ENCODE results near the gene NAT8L. TPM values are rescaled to one million over a fixed set of nuclear protein-coding genes. Genes with fewer than 3 reads are reported as not detected.

Gene NAT8L
- total and polyA plus RNA-seq, 2 donors (not counting 1 experiment from before 2014, with no cell fraction given) = 0.03 to 0.25 TPM

GRCh38 chr4:2049811-2050210 is 9.3 kb upstream of the NAT8L start:
- H3K79me2 ChIP-seq (ENCODE audit: control insufficient read depth, insufficient read depth, low read length) = no peaks in the 10 kb centered on the region
- peaks cover 0 to 4% (median 0%) of the 10 kb centered on the region in 3 donors for H3K9me3 ChIP-seq (ENCODE audit: control extremely low read depth in 1 of 3, control insufficient read depth in 2 of 3, insufficient read depth in 1 of 3, low read length in 2 of 3)
- CTCF ChIA-PET = interaction anchor here (0.6 kb wide), 1 partner anchor 36 kb away, joined by 3 read pairs; no protein-coding TSS in a partner anchor
- no peaks in the 10 kb centered on the region for H3K36me3 ChIP-seq (replicated peaks in 1 of 2; ENCODE audit: control extremely low read depth in 1 of 2, control insufficient read depth in 1 of 2, extremely low read depth in 1 of 2, insufficient read depth in 2 of 2, low read length in 1 of 2)
- no peak for DNase-seq
- no peaks in the 10 kb centered on the region for H3K4me1 ChIP-seq (ENCODE audit: control insufficient read depth in 2 of 2, insufficient read depth in 2 of 2, low read length in 2 of 2)
- H2AFZ ChIP-seq (ENCODE audit: insufficient read depth, low read depth, low read length, poor library complexity, severe bottlenecking) = no peak overlapping the region
- 95% methylated on average over 7 of the region's 7 CpGs for WGBS (ENCODE audit: insufficient coverage)
- Mint-ChIP-seq H3K27ac (no peak overlapping the region), H3K9me3 (ENCODE audit: insufficient read depth) (no peaks in the 10 kb centered on the region), H3K4me3 (no peak overlapping the region), H3K4me1 (no peaks in the 10 kb centered on the region), H3K27me3 (peaks cover 36% of the 10 kb centered on the region)
- H4K20me1 ChIP-seq (ENCODE audit: control insufficient read depth, insufficient read depth, low read length, poor library complexity, severe bottlenecking) = no peaks in the 10 kb centered on the region
- peaks cover 0 to 31% (median 0%) of the 10 kb centered on the region in 4 experiments for H3K27me3 ChIP-seq (replicated peaks in 1 of 4; ENCODE audit: control extremely low read depth in 1 of 4, control insufficient read depth in 3 of 4, insufficient read depth in 4 of 4, low read length in 3 of 4)
- H3K4me3 ChIP-seq (ENCODE audit: control extremely low read depth in 1 of 5, extremely low read depth in 1 of 5, insufficient read depth in 1 of 5, low read depth in 2 of 5, low read length in 4 of 5) = no peak overlapping the region
- H3K9ac ChIP-seq (ENCODE audit: low read length) = no peak overlapping the region
- H3K27ac ChIP-seq (ENCODE audit: low read length in 2 of 2) = no peak overlapping the region
- TF ChIP-seq, protein P1, sequence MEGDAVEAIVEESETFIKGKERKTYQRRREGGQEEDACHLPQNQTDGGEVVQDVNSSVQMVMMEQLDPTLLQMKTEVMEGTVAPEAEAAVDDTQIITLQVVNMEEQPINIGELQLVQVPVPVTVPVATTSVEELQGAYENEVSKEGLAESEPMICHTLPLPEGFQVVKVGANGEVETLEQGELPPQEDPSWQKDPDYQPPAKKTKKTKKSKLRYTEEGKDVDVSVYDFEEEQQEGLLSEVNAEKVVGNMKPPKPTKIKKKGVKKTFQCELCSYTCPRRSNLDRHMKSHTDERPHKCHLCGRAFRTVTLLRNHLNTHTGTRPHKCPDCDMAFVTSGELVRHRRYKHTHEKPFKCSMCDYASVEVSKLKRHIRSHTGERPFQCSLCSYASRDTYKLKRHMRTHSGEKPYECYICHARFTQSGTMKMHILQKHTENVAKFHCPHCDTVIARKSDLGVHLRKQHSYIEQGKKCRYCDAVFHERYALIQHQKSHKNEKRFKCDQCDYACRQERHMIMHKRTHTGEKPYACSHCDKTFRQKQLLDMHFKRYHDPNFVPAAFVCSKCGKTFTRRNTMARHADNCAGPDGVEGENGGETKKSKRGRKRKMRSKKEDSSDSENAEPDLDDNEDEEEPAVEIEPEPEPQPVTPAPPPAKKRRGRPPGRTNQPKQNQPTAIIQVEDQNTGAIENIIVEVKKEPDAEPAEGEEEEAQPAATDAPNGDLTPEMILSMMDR (IDR thresholded peaks at IDR 0.05) = no peak
- TF ChIP-seq EZH2 (IDR thresholded peaks at IDR 0.05; ENCODE audit: borderline replicate concordance, insufficient read depth, low read depth, low read length, poor library complexity, severe bottlenecking) = no peak
- no peak overlapping the region for H3K4me2 ChIP-seq (replicated peaks; ENCODE audit: low read depth, low read length, poor library complexity, severe bottlenecking)
- intact Hi-C loops (cut with micrococcal nuclease) = no loop called here
- no peak for ATAC-seq (ENCODE audit: low read depth)
- POLR2A ChIA-PET = no interaction called here

GRCh38 chr4:2051086-2051485 is 8.0 kb upstream of the NAT8L start:
- no peaks in the 10 kb centered on the region for H3K9me3 Mint-ChIP-seq (ENCODE audit: insufficient read depth)
- no peaks in the 10 kb centered on the region for H3K4me1 ChIP-seq (ENCODE audit: control insufficient read depth in 2 of 2, insufficient read depth in 2 of 2, low read length in 2 of 2)
- no peaks in the 10 kb centered on the region for H3K4me1 Mint-ChIP-seq
- no peak overlapping the region for H2AFZ ChIP-seq (ENCODE audit: insufficient read depth, low read depth, low read length, poor library complexity, severe bottlenecking)
- WGBS (ENCODE audit: insufficient coverage) = 89% methylated on average over 10 of the region's 10 CpGs
- intact Hi-C loops (cut with micrococcal nuclease) = no loop called here
- H3K27ac Mint-ChIP-seq = no peak overlapping the region
- no peaks in the 10 kb centered on the region for H3K9me3 ChIP-seq (ENCODE audit: control extremely low read depth in 1 of 3, control insufficient read depth in 2 of 3, insufficient read depth in 1 of 3, low read length in 2 of 3)
- peaks cover 38% of the 10 kb centered on the region for H3K27me3 Mint-ChIP-seq
- DNase-seq = no peak
- POLR2A ChIA-PET = no interaction called here
- TF ChIP-seq EZH2 (IDR thresholded peaks at IDR 0.05; ENCODE audit: borderline replicate concordance, insufficient read depth, low read depth, low read length, poor library complexity, severe bottlenecking) = no peak
- TF ChIP-seq, protein P1 (IDR thresholded peaks at IDR 0.05) = no peak
- no peaks in the 10 kb centered on the region for H3K36me3 ChIP-seq (replicated peaks in 1 of 2; ENCODE audit: control extremely low read depth in 1 of 2, control insufficient read depth in 1 of 2, extremely low read depth in 1 of 2, insufficient read depth in 2 of 2, low read length in 1 of 2)
- ATAC-seq (ENCODE audit: low read depth) = no peak
- no peak overlapping the region for H3K4me2 ChIP-seq (replicated peaks; ENCODE audit: low read depth, low read length, poor library complexity, severe bottlenecking)
- no peak overlapping the region for H3K27ac ChIP-seq (ENCODE audit: low read length in 2 of 2)
- no peak overlapping the region for H3K9ac ChIP-seq (ENCODE audit: low read length)
- no peaks in the 10 kb centered on the region for H3K79me2 ChIP-seq (ENCODE audit: control insufficient read depth, insufficient read depth, low read length)
- H3K27me3 ChIP-seq (replicated peaks in 1 of 4; ENCODE audit: control extremely low read depth in 1 of 4, control insufficient read depth in 3 of 4, insufficient read depth in 4 of 4, low read length in 3 of 4) = peaks cover 0 to 30% (median 0%) of the 10 kb centered on the region in 4 experiments
- no peak overlapping the region for H3K4me3 ChIP-seq (ENCODE audit: control extremely low read depth in 1 of 5, extremely low read depth in 1 of 5, insufficient read depth in 1 of 5, low read depth in 2 of 5, low read length in 4 of 5)
- CTCF ChIA-PET = no interaction called here
- H3K4me3 Mint-ChIP-seq = no peak overlapping the region
- H4K20me1 ChIP-seq (ENCODE audit: control insufficient read depth, insufficient read depth, low read length, poor library complexity, severe bottlenecking) = no peaks in the 10 kb centered on the region
